NCI-H187 (cell line): ENCODE results near the gene NEK6.

Experiments
- DNase-seq, 2 experiments: peaks; one replicate each; lab custom pipeline; 2025; lab: John Stamatoyannopoulos, UW

NEK6 gene

GRCh38 chr9:124342776-124343485, 85.2 kb downstream of the NEK6 start:
- no peak for DNase-seq

DNA sequence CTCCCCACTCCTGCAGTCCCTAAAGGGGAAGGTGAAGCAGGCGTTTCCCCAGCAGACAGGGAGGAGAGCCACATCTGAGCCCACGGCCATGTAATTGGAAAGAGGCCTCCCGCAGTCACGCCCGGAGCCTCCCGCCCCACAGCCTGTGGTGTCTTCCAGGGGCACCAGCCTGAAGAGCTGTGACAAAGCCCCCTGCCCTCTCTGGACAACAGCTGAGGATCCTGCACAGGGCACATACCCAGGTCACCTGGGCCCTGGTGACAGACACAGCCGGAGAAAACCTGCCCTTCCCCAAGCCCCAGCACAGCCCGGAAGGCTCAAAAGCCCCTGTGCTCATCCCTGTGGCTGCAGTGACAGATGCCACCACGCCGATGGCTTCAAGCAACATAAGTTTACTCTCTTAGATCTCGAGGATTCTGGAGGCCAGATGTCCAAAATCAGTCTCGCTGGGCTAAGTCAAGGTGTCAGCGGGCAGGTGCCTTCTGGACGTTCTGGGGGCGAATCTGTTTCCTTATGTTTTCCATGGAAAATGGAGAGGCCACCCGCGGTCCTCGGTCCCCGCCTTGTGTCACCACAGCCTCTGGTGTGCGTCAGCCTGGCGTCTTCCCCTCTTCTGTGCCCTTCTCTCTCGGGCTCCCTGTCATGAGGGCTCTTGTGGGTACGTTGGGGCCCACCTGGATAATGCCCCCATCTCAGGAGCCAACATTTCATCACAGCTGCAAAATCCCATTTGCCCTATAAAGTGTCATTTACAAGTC, 86.0 kb downstream of the NEK6 start:
- DNase-seq = no peak

- no peak for DNase-seq
These were observed 86.7 kb downstream of the NEK6 start for GRCh38 chr9:124344291-124345050.

DNA sequence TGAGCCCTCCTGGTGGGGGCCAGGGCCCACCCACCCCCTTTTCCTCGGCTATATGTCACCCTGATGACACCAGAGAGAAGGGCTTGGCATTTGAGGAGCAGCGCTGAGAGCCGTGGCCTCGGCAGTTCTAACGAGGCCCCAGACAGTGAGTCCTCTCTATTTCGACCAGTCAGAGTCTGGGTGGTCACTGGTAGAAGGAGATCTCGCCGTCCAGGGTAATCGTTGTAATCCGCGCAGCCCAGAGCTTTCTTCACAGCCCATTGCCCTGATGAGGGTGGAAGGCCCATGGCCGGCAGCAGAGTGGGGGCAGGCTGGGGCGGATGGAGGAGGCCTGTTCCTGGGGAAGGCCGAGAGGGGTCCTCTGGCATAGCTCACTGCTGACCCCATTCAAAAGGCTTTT, 87.3 kb downstream of the NEK6 start:
- no peak for DNase-seq

DNA sequence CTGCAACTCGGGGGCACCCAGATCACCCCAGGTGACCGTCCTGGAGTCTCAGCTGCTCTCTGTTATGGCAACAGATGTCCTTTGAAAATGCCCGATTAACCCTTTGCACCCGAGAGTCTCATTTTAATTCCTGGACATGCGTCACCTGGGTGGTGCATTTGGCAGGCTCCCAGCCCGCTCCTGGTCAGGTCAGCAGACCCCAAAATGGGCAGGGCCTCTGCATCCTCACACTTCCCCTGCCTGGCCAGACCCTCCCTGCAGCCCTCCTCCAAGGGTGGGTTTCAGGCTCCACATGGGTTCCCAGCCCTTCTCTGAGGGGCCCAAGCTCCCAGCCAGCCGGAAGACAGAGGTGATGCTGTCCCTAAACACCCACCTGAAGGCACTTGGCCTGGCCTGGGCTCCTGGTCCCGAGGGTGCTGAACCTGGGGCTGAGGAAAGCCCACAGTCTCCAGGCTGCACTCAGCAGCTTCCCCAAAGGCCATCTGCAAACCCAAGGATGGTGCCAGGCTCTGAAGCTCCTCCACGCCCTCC, 88.1 kb downstream of the NEK6 start:
- DNase-seq = no peak

GRCh38 chr9:124346347-124347163, 88.8 kb downstream of the NEK6 start:
- no peak for DNase-seq

DNA sequence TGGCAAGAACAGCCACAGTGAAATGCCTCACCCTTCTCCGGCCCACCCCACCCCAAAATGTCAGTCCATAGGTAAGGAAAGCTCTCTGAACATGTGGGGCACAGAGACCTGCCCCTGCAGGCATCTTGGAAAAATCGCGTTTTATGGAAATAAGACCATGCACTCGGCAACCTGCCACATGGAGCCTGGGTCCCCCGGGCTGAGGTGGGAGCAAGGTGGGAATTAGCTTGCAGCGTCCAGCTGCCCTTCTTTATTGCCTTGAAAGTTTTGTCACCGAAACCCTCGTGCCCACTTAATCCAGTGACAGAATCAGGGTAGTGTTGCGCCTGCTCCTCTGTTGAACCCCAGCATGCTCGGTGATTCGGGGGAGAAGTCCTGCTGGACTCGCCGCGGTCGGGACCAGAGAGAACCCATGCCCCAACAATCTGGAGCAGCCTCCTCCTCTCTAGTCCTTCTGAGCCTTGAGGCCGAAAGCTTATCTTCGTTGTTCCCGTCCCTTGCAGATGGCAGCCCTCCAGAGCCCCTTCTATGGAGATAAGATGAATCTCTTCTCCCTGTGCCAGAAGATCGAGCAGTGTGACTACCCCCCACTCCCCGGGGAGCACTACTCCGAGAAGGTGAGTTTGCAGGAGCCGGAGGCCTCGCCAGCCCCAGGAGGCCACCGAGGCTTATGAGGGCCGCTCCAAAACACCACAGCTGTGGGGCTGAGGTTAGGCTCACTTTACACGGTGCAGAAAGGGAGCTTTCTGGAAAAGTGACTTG, 89.6 kb downstream of the NEK6 start:
- DNase-seq = no peak

GRCh38 chr9:124347968-124348358, 90.2 kb downstream of the NEK6 start:
- no peak for DNase-seq

DNA sequence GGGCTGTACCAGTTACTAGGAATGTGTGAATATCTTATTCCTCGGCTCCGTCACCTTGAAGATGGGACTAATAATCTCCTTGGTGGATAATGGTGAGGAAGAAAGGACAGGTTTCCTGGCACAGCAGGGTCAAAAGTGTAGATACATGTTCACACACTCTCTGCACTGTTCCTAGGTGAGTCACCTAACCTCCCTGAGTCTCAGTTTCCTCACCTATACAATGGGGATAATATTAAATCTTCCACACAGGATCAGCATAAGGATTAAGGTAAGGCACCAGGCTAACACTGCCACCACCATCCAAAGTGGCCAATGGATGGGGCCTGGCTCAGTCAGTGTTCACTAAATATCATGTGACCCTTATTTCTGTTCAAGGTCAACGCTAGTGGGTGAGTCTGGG, 90.6 kb downstream of the NEK6 start:
- DNase-seq = no peak

- DNase-seq = no peak
These were observed 91.1 kb downstream of the NEK6 start for GRCh38 chr9:124348831-124349230.

DNA sequence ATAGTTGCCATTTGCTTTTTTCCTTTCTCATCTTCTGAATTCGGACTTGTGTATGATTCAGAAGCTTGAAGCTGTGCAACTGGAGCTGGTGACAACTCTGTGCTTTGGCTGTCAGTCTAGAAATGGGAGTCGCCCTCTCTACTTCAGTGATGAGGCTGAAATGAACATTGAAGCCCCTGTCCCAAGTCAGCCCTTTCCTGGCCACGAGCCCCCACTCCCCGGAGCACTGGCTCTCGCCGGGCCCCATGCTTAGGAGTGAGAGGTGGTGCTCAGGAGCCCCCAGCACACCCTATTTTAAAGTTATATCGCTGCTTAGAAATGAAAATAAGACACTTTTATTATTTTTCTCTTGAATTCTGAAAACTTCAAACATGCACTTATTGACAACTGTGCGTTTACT, 91.5 kb downstream of the NEK6 start:
- DNase-seq = no peak

DNA sequence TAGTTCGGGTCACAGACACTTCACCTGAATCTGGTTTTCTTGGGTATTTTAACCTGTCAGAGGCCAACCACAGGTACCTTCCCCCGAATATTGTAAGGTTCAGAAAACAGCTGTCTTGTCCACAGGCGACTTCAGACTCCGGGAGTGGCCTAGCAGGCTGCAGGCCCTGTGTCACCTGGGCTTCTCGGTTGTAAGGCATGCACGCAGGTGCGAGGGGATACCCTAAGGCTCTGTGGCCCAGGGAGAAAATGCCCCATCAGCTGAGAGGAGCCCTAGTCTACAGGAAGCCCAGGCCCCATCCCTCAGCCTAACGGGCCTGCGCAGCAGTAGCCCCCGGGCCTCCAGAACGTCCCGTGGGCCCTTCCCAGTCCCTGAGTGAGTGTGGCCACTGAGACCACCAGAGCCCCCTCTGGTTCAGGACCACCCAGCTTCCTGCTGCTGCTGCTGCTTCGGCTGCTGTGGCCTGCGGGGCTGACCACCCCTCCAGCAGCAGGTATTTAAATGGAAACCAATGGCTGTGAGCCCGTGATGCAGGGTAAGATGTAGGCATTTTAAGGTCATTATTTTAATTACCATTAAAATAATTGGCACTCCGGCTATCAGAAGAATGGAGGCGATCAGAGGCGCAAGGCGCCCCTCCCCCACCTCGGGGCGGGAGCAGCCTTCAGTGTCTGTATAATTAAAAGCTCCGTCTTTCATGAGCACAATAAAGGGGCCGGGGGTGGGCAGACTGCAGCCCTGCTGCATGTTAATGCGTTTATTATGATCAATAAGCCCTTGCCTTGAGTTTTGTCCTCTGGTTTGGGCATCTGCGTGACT, 92.1 kb downstream of the NEK6 start:
- no peak for DNase-seq

GRCh38 chr9:124350494-124351263, 92.9 kb downstream of the NEK6 start:
- no peak for DNase-seq

DNA sequence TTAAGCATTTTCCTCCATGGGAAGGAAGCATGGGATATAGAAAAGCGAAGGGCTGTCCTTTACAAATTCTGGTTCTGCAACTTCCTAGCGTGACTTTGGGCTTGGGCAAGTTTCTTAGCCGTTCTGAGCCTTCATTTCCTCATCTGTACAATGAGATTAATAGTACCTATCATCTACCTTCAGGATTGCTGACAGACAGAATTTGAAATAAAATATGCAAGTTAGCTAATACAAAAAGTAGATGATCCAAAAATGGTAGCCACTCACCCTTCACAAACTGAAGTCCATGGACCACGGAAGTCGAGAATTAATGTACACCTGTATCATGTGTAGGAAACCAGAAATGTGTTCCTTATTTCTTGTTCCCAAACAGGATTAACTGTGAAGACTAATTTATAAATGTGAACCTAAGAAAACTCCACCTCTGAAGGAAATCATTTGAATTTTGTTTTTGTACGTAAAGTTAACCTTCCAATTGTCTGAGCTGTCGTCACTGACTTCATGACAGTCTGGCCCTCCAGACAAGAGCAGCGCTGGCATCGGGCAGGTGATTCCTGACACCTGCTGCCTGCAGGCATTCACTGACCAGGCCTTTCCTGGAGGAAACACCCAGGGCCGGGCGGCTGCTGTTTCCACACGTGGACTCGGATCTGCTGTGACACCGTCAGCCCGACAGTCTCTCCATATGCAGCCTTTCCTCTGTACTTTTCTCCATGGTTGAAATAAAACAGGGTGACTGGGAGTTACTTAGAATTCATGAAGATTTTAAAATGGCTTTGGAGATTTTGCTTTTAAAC, 94.1 kb downstream of the NEK6 start:
- DNase-seq = no peak

GRCh38 chr9:124352616-124353015, 94.9 kb downstream of the NEK6 start:
- DNase-seq = no peak

DNA sequence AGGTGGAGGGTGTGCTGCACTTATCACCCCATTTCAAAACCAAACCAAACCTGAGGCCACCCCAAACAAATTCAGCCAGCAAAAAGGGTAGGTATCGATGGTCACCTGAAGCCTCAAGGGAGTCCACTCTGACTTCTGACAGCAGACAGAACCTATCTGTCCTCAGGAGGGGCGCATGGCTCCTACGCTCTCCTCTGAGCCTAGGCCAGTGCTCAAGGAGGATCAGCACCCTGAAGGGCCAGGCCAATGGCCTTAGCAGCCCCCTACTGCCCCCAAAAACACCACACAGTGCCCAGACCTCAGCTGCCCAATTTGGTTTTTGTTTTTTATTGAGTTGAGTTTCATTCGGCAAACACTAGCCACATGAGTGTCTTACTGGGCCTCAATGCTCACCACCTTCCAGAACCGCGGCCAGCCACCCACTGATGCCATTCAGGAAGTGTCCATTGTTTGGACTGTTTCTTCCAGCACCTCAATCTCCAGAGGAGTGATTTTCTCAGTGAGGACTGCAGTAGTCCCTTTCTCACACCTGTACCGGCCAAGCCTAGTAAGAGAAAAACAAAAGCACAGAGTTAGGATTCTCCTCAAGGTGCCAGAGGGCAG, 95.5 kb downstream of the NEK6 start:
- no peak for DNase-seq

GRCh38 chr9:124353811-124354274, 96.1 kb downstream of the NEK6 start:
- DNase-seq = no peak
